ENCODE measurements around the gene SFTA2.

The SFTA2 gene

GRCh38 chr6:30881392-30882203 is 50.4 kb downstream of the SFTA2 start:
- TF ChIP-seq, protein P1, sequence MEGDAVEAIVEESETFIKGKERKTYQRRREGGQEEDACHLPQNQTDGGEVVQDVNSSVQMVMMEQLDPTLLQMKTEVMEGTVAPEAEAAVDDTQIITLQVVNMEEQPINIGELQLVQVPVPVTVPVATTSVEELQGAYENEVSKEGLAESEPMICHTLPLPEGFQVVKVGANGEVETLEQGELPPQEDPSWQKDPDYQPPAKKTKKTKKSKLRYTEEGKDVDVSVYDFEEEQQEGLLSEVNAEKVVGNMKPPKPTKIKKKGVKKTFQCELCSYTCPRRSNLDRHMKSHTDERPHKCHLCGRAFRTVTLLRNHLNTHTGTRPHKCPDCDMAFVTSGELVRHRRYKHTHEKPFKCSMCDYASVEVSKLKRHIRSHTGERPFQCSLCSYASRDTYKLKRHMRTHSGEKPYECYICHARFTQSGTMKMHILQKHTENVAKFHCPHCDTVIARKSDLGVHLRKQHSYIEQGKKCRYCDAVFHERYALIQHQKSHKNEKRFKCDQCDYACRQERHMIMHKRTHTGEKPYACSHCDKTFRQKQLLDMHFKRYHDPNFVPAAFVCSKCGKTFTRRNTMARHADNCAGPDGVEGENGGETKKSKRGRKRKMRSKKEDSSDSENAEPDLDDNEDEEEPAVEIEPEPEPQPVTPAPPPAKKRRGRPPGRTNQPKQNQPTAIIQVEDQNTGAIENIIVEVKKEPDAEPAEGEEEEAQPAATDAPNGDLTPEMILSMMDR (conservative IDR thresholded peaks at IDR 0.05; ENCODE audit: low read depth, low read length), result no peak
- no peak overlapping the region for H3K9ac ChIP-seq
- H3K4me2 ChIP-seq, result no peak overlapping the region
- no peaks in the 10 kb centered on the region for H3K79me2 ChIP-seq (ENCODE audit: insufficient read depth, low read depth)
- no peaks in the 10 kb centered on the region for H3K36me3 ChIP-seq (ENCODE audit: insufficient read depth)
- H3K4me1 ChIP-seq (ENCODE audit: low read depth, poor library complexity, severe bottlenecking), result peaks cover 17% of the 10 kb centered on the region
- H3K4me3 ChIP-seq (IDR thresholded peaks at IDR 0.05; ENCODE audit: insufficient read depth, low read depth, low read length), result no peak overlapping the region
- H3K27me3 ChIP-seq (ENCODE audit: insufficient read depth, low read depth), result peaks cover 13% of the 10 kb centered on the region; the same call in 1 of the 2 replicates
- no peak overlapping the region for H2AFZ ChIP-seq (ENCODE audit: low read depth)
- H4K20me1 ChIP-seq (ENCODE audit: insufficient read depth), result no peaks in the 10 kb centered on the region
- no peak overlapping the region for H3K27ac ChIP-seq

Data from KMS-11 (cell line).